ENCODE data around the gene UGT3A1.
"Not testable (repeated sequence)": the region's sequence is repeated elsewhere in the genome, so short reads cannot be mapped to it uniquely, and the experiment has no call there.

UGT3A1 gene

DNA sequence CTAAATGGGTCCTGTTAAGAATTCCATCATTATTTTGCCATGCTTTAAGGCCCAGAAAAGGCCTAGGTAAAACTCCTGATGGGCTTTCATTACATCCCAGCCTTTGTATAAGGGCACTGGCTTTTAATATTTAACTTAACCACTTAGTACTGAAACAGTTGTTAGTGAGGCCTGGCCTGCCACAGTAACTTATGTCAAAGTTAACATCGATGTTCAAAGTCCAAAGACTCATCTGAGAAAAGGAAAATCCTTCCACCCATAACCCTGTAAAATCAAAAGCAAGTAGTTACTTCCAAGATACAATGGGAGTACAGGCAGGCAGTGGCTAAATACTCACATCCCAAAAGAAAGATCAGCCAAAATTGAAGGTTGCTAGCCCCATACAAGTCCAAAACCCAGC lies 15.0 kb upstream of the UGT3A1 start:
- no peak overlapping the region for H3K4me3 ChIP-seq
- H3K9ac ChIP-seq (ENCODE audit: insufficient read length) = no peak overlapping the region
- H3K36me3 ChIP-seq (ENCODE audit: insufficient read depth, low read length) = no peaks in the 10 kb centered on the region
- DNase-seq (ENCODE audit: low read depth, low spot score) = no peak
- H3K27ac ChIP-seq = no peak overlapping the region
- H3K9me3 ChIP-seq (ENCODE audit: low read depth, low read length) = no peaks in the 10 kb centered on the region
- TF ChIP-seq POLR2AphosphoS5 (IDR thresholded peaks at IDR 0.05; ENCODE audit: borderline replicate concordance, low read depth, low read length) (no peak), EZH2 (IDR thresholded peaks at IDR 0.05) (no peak), FOXP2 (optimal IDR thresholded peaks at IDR 0.05; ENCODE audit: control extremely low read depth, extremely low read length, insufficient read depth) (no peak)

DNA sequence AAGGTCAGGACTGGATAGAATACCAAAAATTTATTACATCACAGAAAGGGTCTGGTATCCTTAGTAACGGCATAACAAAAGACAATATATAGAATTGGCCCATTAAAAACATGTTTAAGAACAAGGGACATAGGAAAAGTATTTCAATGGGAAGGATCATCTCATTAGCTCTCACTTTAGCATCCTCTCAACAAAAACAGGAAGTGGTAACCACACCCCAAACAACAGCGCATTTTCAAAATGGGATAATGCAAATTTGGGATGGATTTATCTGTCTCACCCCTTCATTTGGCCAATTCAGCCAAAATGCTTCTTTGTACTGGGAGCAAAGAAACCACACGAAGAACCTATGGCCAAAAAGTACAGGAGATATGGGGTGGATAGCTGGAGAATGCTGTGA lies 9.8 kb upstream of the UGT3A1 start:
- TF ChIP-seq POLR2AphosphoS5 (IDR thresholded peaks at IDR 0.05; ENCODE audit: borderline replicate concordance, low read depth, low read length) (no peak), FOXP2 (optimal IDR thresholded peaks at IDR 0.05; ENCODE audit: control extremely low read depth, extremely low read length, insufficient read depth) (no peak), EZH2 (IDR thresholded peaks at IDR 0.05) (no peak)
- no peak for DNase-seq (ENCODE audit: low read depth, low spot score)
- no peak overlapping the region for H3K27ac ChIP-seq
- H3K9me3 ChIP-seq (ENCODE audit: low read depth, low read length) = no peaks in the 10 kb centered on the region
- H3K36me3 ChIP-seq (ENCODE audit: insufficient read depth, low read length) = no peaks in the 10 kb centered on the region
- H3K9ac ChIP-seq (ENCODE audit: insufficient read length) = no peak overlapping the region
- no peak overlapping the region for H3K4me3 ChIP-seq

DNA sequence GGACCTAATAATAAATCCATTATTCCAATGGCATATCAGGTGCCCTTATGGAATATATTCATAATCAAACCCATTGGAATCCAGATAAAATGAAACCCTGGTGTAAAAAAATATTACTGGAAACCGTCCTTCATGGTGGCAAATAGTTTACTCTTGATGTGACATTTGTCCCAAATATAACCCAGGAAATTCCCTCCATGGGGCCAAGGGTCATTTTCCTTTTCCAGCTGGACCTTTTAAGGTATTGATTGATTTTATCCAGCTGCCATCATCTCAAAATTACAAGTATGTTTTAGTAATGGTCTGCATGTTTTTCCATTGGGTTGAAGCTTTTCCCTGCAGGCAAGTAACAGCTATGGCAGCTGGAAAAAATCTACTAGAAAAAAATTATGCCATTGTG lies 8.4 kb upstream of the UGT3A1 start:
- Histone ChIP-seq H3K36me3 (ENCODE audit: insufficient read depth, low read length) (no peaks in the 10 kb centered on the region), H3K9me3 (ENCODE audit: low read depth, low read length) (no peaks in the 10 kb centered on the region), H3K4me3 (no peak overlapping the region), H3K27ac (no peak overlapping the region), H3K9ac (ENCODE audit: insufficient read length) (no peak overlapping the region)
- TF ChIP-seq POLR2AphosphoS5 (IDR thresholded peaks at IDR 0.05; ENCODE audit: borderline replicate concordance, low read depth, low read length) (no peak), EZH2 (IDR thresholded peaks at IDR 0.05) (no peak), FOXP2 (optimal IDR thresholded peaks at IDR 0.05; ENCODE audit: control extremely low read depth, extremely low read length, insufficient read depth) (no peak)
- DNase-seq (ENCODE audit: low read depth, low spot score) = no peak

DNA sequence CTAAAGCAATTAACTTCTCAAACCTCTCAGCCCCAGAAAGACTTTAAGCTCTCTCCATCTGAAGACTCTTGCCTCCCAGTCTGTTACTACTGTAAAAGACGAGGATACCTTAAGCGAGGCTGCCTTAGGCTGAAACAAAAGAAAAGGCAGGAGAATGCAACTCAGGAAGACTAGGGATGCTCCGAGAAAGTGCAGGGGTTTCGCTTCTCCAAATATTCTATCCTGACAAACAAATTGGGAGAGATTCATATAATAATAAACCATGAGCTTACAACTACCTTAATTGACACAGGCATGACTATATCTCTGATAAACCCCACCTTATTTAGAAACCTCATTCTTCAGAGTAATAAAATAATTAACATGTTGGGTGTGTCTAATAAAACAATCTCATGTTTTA lies 4.9 kb upstream of the UGT3A1 start:
- Histone ChIP-seq H3K4me3 (no peak overlapping the region), H3K9me3 (ENCODE audit: low read depth, low read length) (no peaks in the 10 kb centered on the region), H3K9ac (ENCODE audit: insufficient read length) (no peak overlapping the region), H3K27ac (no peak overlapping the region), H3K36me3 (ENCODE audit: insufficient read depth, low read length) (no peaks in the 10 kb centered on the region)
- TF ChIP-seq FOXP2 (optimal IDR thresholded peaks at IDR 0.05; ENCODE audit: control extremely low read depth, extremely low read length, insufficient read depth) (no peak), EZH2 (IDR thresholded peaks at IDR 0.05) (no peak), POLR2AphosphoS5 (IDR thresholded peaks at IDR 0.05; ENCODE audit: borderline replicate concordance, low read depth, low read length) (no peak)
- no peak for DNase-seq (ENCODE audit: low read depth, low spot score)

DNA sequence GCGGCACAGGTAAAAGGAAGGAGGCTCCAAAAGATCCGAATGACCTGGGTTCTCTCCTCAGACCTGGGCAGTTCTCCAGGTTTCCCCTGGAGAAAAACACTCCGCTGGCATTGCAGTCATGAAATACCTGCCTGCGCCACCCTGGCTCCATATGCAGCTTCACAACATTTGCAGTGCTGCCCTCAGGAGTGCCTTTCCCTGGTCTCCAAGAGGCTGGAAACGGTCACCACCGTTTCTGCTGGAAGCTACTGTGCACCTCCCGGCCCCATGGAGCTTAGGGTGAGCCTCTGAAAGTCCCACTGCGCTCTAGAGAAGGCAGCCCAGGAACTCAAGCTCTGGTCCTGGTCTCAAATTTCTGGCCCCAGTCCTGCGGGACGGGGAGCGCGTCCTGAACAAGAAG lies 670 bp downstream of the UGT3A1 start:
- Histone ChIP-seq H3K9ac (ENCODE audit: insufficient read length) (no peak overlapping the region), H3K27ac (no peak overlapping the region), H3K36me3 (ENCODE audit: insufficient read depth, low read length) (no peaks in the 10 kb centered on the region), H3K9me3 (ENCODE audit: low read depth, low read length) (no peaks in the 10 kb centered on the region), H3K4me3 (no peak overlapping the region)
- TF ChIP-seq EZH2 (IDR thresholded peaks at IDR 0.05) = no peak
- TF ChIP-seq POLR2AphosphoS5 (IDR thresholded peaks at IDR 0.05; ENCODE audit: borderline replicate concordance, low read depth, low read length) = no peak
- TF ChIP-seq FOXP2 (optimal IDR thresholded peaks at IDR 0.05; ENCODE audit: control extremely low read depth, extremely low read length, insufficient read depth) = no peak
- no peak for DNase-seq (ENCODE audit: low read depth, low spot score)

DNA sequence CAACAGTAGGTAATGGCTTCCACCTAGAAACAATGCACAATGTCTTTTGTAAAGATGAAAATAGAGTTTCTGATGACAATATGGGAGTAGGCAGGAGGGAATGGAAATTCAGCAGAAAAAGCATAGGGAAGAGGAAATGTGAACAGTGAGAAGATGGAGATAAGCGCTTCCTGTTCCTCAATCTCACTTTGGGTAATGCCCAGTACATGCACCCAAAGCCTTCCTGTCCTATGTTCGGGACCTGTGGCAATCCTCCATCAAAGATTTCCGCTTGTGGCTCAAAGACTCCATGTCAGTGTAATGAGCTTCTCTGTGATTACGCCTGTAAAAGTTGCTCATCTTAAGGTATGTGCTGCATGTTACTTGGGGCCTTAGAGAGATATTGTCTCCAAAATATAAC lies 2.7 kb downstream of the UGT3A1 start:
- Histone ChIP-seq H3K9me3 (ENCODE audit: low read depth, low read length) (no peaks in the 10 kb centered on the region), H3K4me3 (no peak overlapping the region), H3K27ac (no peak overlapping the region), H3K9ac (ENCODE audit: insufficient read length) (no peak overlapping the region), H3K36me3 (ENCODE audit: insufficient read depth, low read length) (no peaks in the 10 kb centered on the region)
- TF ChIP-seq POLR2AphosphoS5 (IDR thresholded peaks at IDR 0.05; ENCODE audit: borderline replicate concordance, low read depth, low read length) = no peak
- TF ChIP-seq FOXP2 (optimal IDR thresholded peaks at IDR 0.05; ENCODE audit: control extremely low read depth, extremely low read length, insufficient read depth) = no peak
- no peak for TF ChIP-seq EZH2 (IDR thresholded peaks at IDR 0.05)
- no peak for DNase-seq (ENCODE audit: low read depth, low spot score)

DNA sequence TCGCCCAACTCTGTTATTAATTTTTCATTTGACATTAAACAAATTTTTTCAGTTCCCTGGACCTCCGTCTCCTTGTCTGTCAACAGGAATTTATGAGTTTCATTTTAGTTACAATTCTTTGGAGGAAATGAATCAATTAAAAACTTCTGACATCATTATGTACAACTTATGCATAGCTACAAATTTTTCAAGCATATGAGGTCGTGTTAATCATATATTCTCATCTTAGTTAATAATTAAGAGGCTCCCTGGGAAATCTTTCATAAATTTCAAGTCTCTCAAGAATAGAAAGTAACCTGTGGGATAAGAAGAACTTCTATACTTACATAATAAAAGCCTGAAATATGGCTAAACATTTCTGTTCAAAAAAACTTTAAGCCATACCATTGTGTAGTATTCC lies 3.4 kb downstream of the UGT3A1 start:
- Histone ChIP-seq H3K9me3 (ENCODE audit: low read depth, low read length) (no peaks in the 10 kb centered on the region), H3K9ac (ENCODE audit: insufficient read length) (no peak overlapping the region), H3K4me3 (no peak overlapping the region), H3K27ac (no peak overlapping the region), H3K36me3 (ENCODE audit: insufficient read depth, low read length) (no peaks in the 10 kb centered on the region)
- TF ChIP-seq FOXP2 (optimal IDR thresholded peaks at IDR 0.05; ENCODE audit: control extremely low read depth, extremely low read length, insufficient read depth) = no peak
- TF ChIP-seq POLR2AphosphoS5 (IDR thresholded peaks at IDR 0.05; ENCODE audit: borderline replicate concordance, low read depth, low read length) = no peak
- no peak for TF ChIP-seq EZH2 (IDR thresholded peaks at IDR 0.05)
- DNase-seq (ENCODE audit: low read depth, low spot score) = no peak

DNA sequence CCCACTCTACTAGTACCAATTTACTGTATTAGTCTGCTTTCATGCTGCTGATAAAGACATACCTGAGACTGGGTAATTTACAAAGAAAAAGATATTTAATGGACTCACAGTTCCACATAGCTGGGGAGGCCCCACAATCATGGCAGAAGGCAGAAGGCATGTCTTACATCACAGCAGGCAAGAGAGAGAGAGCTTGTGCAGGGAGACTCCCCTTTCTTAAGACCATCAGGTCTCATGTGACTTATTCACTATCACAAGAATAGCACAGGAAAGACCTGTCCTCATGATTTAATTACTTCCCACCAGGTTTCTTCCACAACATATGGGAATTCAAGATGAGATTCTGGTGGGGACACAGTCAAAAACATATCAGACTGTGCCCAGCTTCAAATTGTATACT lies 11.5 kb downstream of the UGT3A1 start:
- no peaks in the 10 kb centered on the region for H3K36me3 ChIP-seq (ENCODE audit: insufficient read depth, low read length)
- no peak for DNase-seq (ENCODE audit: low read depth, low spot score)
- H3K27ac ChIP-seq = no peak overlapping the region
- H3K4me3 ChIP-seq = no peak overlapping the region
- no peaks in the 10 kb centered on the region for H3K9me3 ChIP-seq (ENCODE audit: low read depth, low read length)
- H3K9ac ChIP-seq (ENCODE audit: insufficient read length) = no peak overlapping the region
- no peak for TF ChIP-seq POLR2AphosphoS5 (IDR thresholded peaks at IDR 0.05; ENCODE audit: borderline replicate concordance, low read depth, low read length)
- TF ChIP-seq FOXP2 (optimal IDR thresholded peaks at IDR 0.05; ENCODE audit: control extremely low read depth, extremely low read length, insufficient read depth) = no peak
- no peak for TF ChIP-seq EZH2 (IDR thresholded peaks at IDR 0.05)

DNA sequence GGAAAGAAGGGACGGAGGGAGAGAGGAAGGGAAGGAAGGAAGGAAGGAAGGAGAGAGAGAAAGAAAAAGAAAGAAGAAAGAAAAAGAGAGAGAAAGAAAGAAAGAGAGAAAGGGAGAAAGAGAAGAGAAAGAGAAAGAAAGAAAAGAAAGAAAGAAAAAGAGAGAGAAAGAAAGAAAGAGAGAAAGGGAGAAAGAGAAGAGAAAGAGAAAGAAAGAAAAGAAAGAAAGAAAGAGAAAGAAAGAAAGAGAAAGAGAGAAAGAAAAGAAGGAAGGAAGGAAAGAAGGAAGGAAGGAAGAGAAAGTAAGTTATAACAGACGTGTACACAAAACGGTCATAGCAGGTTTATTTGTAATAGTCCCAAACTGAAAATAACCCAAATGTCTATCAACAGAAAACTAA lies 14.3 kb downstream of the UGT3A1 start:
- H3K4me3 ChIP-seq; H3K9me3 ChIP-seq (ENCODE audit: low read depth, low read length); H3K27ac ChIP-seq; H3K9ac ChIP-seq (ENCODE audit: insufficient read length); H3K36me3 ChIP-seq (ENCODE audit: insufficient read depth, low read length); DNase-seq (ENCODE audit: low read depth, low spot score): not testable (repeated sequence)
